Choroid plexus epithelial cell (primary cell): Measurements from ENCODE around the gene SMARCD1.

Experiments used
- DNase-seq: peaks from one replicate; pipeline ENCODE4 v3.0.0-alpha.2; 2010; ENCODE audit warnings: low read depth
- H3K4me3 ChIP-seq: 2 replicates; pipeline ENCODE4 v1.5.1; 2011; ENCODE audit warnings: low read depth, mild to moderate bottlenecking, control low read depth, low read length, moderate library complexity
- CTCF ChIP-seq: conservative IDR thresholded peaks from 2 replicates; pipeline ENCODE4 v1.5.1; 2011; ENCODE audit warnings: low read depth, mild to moderate bottlenecking, control low read depth, inconsistent platforms, low read length, moderate library complexity

The SMARCD1 gene

DNA sequence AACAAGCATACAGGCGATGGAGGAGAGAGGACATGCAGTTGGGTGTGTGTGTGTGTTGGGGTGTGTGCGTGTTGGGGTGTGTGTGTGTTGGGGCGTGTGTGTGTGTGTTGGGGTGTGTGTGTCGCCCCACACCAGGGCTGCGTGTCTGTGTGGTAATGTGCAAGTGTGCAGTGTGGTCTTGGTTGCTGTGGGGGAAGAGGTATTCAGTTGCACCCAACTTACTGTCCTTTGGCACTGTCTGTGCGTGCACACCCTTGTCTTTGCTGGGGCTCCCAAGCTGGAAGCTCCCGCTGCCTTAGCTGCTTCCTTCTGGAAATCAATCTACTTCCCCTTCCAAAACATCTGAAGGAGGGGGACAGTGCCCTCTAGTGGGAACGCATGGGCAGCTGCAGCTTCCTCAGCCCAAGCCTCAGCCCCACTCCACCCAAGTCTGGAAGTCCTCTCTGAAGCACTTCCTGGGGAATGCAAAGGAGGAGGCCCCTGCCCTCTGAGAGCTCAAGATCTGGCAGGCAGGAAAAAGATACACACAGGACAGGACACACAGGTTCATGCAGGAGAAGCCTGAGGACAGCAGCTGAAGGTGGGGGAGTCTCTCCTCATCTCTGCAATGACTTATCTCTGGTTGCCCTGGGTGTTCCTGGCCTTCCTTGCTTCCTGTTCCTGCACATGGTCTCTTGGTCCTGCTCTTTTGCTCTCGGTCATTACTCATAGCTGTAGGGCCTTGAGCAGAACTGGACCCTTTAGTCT is 14.7 kb upstream of the SMARCD1 start:
- DNase-seq = peak; percentile 91
- peak; percentile 96 for TF ChIP-seq CTCF
- H3K4me3 ChIP-seq = no peak overlapping the region

DNA sequence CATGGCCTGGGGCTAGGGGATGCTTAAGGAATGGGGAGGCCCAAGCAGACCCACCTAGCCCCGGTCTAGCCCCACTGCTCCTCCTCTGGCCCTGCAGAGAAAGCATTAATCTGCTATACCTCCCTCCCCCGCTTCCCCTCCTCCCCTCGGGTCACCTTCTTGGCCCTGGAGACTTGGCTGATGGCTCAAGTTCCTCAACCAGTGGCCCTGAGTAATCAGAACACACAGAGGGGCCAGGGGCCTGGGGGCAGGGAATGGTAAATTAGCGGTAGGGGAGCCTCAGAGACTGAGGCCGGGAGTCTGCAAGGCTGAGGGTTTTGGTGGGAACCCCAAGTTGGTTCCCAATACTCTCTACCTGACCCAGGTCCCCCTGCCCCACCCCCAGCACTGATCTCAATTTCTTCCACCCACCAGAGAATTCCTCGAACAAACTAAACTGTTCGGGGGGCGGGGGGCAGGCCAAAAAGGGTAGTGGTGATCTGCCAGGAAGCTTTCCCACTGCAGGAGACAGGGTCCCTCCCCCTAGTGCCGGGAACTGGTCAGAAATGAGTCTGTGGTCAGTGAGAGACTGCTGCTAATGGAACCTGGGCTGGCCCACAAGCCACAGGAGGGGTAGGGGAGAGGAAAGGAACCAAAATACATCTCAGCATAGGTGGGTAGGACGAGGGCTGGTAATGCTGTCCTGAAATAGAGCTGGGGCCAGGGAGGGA is 12.8 kb upstream of the SMARCD1 start:
- DNase-seq = no peak
- H3K4me3 ChIP-seq = no peak overlapping the region
- no peak for TF ChIP-seq CTCF

GRCh38 chr12:50073206-50073605 is 11.9 kb upstream of the SMARCD1 start:
- H3K4me3 ChIP-seq = no peak overlapping the region
- TF ChIP-seq CTCF = no peak
- no peak for DNase-seq

- DNase-seq = no peak
- H3K4me3 ChIP-seq = no peak overlapping the region
- TF ChIP-seq CTCF = no peak
Measured at GRCh38 chr12:50073712-50074111, 11.4 kb upstream of the SMARCD1 start.

DNA sequence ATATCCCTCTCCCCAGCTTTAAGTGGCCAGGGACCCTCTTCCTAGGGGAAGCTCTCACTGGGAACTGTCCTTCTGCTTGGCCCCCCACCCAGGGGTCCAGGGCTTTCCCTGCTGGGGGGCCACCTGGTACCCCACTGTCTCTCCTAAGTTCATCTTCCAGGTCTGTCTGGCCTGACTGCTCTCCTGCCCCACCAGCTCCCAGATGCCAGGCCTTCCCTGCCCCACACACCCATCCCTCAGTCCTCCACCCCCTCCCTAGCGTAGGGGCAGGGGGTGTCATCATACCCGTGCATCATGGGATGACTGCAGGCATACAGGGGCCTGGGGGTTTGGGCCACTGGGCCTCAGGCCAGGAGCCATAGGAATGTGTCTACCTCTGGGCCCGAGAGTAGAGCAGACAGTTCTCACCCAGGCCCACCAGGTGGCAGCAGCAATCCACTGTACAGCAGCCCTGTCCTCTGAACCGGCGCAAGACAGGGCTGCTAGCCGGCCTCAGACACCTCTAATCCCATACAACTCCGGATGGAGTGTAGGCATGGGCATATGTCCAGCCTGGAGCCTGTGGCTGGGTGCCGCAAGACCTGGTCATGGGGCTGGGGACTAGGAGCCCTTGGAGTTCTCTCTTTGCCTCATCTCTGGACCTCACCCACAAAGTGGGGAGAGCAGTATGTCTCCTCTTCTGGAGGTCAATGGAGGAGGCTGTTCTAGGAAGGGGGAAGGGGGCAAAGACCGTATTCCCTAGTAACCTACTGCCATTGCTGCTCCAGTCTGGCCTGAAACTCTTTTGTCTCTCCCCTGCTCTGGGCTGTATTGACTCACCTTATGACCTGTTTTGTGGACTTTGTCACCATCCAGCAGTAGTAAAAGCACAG is 10.0 kb upstream of the SMARCD1 start:
- no peak overlapping the region for H3K4me3 ChIP-seq
- peak; percentile 89 for DNase-seq
- TF ChIP-seq CTCF = peak; percentile 90

DNA sequence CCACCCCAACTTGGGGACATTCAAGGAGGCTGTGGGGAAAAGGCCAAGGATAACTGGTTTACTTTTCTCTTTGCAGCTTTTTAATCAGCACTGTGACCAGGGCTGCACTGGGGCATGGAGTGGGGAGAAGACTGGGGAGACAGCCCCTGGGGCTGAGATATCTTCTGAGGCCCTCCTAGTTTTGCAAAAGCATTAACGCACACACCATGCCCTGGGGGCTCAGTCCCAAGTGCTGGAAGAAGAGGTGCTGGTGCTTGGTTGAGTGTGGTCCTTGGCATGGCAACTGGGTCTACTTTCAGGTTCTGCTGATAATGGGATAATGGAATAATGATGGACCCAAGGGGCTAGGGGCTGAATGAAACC is 9.4 kb upstream of the SMARCD1 start:
- TF ChIP-seq CTCF = no peak

More for the DNA sequence above, 9.4 kb upstream of the SMARCD1 start:
- H3K4me3 ChIP-seq = no peak overlapping the region
- DNase-seq = no peak
